ENCODE data around the gene FNBP1L.
"Not testable (repeated sequence)": the region's sequence is repeated elsewhere in the genome, so short reads cannot be mapped to it uniquely, and the experiment has no call there.

FNBP1L gene

DNA sequence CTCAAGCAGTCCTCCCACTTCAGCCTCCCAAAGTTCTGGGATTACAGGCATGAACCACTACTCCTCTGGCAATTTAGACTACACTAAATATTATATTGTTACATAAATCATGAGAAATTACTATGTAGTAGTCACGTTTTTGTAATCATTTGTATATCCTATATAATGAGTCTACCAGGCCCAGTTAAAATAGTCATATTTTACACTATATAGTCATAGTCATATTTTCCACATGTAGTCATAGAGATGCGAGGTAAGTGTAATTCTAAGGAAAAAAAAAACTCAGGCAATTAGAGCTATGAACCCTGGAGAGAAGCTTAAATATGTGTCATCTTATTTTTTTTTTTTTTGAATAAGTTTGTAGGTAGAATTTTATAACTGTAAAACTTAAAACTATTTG, 90.0 kb downstream of the FNBP1L start:
- DNase-seq = no peak

DNA sequence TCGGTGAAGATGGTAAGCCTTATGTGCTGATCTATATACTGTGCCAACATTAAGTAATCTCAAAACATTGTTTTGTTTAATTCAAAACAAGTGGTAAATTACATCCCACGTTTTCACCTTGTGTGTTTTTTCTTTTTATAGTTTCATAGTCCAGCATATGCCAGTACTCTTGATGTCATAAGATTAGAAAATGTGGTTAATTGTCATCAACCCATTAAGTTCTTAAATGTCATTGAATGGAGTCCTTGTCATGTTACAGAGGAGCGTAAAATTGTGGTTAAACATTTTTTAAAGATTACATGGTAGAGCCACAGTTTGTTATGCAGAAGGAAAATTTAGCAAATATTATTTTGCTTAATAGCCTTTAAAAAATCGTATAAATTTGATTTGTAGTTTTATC, 93.1 kb downstream of the FNBP1L start:
- DNase-seq = no peak

DNA sequence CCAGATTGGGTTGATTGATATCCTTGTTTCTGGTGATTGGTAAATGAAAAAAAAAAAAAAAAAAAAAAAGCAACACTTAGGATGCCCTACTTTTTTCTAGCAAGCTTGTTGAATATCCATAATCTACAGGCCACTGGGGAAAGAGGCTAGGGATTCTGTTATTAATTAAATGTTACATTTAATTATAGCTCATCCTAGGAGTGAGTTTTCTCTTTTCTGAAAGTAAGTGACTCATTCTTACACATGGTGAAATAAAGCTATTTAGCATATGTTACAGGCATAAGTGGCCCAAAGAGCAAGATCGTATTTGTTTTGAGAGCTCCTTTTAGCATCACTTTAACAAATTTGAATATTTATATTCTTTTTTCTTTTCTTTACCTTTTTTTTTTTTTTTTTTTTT, 94.5 kb downstream of the FNBP1L start:
- no peak for DNase-seq

DNA sequence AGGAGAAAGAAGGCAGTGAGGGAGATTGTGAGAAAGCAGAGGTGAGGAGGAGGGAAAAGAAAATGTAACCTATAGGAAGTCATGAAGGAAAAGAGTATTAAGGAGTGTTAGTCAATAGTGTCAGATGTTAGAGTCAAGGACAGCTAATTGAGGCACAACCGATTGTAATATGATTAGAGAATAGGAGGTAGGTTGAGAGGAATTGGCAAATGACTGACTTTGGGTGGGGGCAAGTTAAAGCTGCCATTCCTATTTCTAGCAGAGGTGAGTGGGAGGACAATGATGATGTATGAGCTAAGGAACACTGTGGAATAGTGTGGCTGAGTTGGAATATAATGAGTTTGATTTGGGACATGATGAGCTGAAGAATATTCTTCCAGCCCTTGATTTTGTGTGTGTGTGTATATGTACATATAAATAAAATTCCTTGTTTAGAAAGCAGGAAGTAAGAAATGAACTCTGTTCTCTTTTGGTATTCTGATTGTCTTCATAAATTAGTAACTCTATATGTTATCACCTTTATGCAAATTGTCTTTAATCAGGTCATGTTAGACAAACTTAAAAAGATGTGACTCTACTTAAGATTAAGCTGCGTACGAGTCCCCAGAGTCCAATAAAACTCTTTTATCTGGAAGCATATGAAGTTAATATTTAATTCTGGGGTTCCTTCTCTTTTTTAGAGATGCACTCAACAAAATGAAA, 98.4 kb downstream of the FNBP1L start:
- DNase-seq = no peak

DNA sequence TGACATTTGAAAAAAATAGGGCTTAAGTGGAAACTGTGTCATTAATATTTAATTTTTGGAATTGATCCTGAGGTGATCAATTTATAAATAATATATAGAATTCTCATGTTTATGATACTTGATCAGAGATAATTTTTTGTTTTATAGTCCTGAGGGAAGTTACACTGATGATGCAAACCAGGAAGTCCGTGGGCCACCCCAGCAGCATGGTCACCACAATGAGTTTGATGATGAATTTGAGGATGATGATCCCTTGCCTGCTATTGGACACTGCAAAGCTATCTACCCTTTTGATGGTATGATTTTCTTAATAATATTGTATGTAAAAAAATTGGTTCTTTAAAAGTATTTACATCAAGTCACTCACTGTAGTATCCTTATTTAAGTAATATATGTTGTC, 101.2 kb downstream of the FNBP1L start:
- DNase-seq = no peak

DNA sequence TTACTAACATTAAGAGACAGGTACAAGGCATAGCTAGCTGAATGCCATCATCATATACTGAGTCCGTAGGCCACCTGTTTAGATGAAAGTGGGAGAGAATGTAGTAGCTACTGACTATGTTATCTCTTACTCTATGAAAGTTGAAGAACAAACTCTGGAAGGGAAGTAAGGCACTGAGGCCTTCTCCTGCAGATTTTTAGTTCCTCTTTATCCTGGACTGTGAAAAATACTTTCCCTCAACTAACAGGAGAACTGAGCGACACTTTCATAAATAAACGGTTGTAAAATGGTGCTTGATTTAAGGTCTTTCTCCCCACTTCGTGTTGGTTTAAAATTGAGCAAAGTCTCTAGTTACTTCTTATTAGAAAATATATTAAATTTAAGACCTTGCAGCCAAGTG, 101.9 kb downstream of the FNBP1L start:
- DNase-seq = no peak

DNA sequence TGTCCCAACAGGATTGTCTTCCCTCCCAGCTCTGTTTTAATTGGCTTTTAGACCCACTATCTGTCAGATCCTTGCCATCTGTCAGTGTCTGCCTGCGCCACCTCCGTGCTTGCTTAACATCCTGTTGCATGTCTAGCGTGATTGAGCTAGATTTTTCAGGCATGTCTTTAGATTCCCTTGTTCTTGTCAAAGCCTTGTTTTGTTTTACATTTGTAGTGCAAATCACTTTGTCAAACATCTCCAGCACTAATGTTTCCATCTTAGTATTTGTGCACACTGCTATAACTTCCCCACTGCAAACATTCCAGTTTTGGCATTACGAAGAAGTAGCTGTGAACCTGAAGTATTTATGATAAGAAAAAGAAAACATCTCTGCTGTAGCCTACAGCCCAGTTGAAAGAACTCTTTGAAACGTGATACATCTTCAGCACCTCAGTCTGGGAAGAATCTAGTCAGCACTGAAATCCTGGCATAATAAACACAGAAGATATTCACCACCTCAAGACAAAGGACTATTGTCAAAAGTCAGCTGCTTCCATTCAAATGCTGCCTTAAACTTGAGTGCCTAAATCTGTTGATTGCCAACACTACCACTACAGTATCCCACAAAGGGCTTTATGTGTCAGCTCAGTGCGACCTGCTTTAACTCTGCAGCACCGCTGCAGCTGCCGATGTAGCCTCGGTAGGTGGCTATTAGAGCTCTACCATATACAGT, 105.0 kb downstream of the FNBP1L start:
- no peak for DNase-seq

DNA sequence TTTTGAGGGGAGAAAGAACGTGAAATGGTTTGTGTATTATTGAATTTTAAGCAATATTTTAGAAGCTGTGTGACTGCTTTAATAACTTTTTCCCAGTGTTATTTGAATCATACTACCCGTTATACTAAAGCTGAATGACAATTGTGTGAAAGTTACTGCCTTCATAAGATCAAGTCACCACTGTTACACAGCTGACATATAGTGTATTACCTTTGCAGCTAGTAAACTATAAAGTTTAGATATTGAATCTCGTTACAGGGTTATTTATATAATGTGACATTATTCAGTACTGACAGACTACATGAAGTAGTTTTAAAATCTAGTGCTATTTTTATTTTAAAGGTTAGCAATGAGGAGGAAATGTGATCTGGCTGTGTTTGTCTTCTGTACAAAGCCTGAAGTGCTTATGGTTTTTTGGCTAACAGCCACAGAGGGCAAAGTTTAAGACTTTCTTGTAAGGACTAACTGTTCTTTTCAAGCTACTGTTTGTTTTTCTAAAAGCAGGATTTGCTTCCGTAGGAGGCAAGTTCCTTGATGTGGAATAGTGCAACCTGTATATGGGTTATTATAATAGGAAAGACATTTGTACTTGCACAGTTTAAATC, 106.1 kb downstream of the FNBP1L start:
- not testable (repeated sequence) for DNase-seq

DNA sequence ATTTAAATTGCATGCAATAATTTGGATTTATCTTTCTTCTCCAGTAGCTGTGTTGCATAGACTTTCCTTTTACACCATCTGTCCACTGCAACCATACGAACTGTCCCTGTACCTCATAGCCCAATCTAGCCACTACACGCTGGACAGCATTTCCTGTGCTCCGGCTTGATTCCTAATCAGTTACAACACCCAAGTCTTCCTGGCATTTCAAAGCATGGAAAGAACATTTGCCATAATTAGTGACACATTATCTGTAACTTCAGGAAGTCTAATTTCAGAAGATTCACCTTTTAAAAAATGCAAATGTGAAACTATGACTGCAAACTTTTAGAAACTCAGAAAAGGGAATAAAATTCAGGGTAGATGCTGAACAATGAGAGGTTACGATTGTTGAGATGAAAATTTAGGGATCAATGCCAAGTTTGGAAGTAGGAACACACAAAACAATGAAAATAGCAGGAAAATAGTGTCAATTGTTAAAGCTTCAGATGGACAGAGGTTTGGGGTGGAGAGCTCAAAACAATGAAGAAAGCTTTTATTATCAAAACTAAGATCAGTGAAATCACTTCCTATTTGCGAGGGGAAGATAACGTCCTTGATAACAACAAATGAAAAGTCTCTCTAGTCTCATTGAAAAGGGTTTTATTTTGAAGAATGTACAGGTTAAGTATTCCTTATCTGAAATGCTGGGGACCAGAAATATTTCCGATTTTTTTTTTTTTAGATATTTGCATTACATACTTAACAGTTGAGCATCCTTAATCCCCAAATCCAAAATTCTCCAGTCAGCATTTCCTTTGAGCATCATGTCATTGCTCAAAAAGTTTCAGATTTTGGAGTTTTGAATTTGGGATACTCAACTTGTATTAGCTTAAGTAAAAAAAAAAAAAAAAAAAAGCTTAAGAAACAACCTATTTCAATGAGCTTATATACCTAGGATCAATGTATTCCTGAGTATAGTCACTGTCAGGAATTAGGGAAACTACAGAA, 107.3 kb downstream of the FNBP1L start:
- DNase-seq = no peak

DNA sequence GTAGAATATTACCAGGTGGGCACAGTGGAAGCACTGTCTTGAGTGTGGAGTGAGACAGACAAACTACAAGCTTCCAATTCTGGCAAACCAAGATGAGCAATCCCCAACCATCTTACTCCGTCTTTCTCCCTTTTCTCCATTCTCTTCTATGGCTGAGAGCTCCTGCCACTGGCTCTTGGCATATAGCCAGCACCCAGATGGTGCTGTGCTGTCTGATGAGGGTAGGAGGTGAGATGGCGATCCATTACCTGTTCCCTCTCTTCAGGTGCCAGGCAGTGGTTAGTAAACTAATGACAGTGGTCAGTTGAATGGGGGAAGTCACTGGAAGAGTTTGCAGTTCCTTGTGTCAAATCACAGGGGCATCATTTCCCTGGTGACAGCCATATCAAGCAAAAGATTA, 108.4 kb downstream of the FNBP1L start:
- no peak for DNase-seq

DNA sequence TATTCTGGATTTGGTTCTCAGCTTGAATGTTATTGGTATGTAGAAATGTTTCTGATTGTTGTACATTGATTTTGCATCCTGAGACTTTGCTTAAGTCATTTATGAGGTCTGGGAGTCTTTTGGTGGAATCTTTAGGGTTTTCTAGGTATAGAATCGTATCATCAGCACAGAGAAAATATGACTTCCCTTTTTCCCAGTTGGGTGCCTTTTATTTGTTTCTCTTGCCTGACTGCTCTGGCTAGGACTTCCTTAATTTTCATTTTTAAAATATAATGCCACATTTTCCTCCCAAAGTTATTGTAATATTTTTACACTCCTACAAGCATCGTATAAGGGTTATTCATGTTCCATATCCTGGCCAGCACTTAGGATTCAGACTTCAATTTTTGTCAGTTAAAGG, 111.1 kb downstream of the FNBP1L start:
- no peak for DNase-seq

DNA sequence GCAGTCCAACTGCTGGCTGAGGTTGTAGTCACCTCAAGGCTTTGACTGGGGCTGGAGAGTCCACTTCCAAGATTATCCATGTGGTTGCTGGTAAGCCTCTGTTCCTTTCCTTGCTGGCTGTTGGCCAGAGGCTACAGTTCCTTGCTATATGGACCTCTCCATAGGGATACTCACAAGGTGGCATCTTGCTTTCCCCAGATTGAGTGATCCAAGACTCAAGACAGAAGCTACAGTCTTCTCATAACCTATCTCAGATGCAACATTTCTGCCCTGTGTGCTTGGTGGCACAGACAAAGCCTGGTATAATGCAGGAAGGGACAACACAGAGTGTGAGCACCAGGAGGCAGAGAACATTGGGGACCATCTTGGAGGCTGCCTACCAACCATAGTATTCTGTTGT, 111.8 kb downstream of the FNBP1L start:
- DNase-seq = no peak

DNA sequence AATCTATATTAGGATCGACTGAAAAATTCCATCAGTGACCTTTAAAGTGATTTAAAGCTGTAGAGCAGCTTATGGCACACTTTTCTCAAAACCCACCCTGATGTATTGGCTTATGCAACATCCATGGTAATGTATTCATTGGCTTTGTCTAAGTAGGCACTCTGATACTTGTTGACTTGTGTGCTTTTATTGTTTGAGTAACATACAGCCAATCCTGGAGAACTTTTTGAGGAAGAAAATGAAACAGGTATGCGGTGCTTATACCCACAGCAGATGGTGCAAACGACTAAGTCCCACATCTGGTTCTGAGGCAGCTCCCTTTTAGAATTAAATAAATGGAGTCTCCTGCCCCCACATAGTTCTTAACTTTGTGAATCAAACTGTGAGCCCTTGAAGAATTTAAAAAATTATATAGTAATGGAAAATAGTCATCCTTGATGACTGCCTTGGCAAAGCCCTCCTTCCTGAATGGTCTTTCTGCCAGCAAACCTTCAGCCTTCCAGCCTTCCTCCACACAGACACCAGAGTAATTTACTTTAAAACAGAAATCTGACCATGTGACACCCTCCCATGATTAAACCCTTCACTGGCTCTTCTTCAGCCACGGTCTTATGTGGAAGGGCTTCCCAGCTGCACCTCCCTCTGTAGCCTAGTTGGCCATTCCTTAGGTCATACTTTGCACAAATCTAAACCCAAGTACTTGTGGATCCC, 117.7 kb downstream of the FNBP1L start:
- no peak for DNase-seq

DNA sequence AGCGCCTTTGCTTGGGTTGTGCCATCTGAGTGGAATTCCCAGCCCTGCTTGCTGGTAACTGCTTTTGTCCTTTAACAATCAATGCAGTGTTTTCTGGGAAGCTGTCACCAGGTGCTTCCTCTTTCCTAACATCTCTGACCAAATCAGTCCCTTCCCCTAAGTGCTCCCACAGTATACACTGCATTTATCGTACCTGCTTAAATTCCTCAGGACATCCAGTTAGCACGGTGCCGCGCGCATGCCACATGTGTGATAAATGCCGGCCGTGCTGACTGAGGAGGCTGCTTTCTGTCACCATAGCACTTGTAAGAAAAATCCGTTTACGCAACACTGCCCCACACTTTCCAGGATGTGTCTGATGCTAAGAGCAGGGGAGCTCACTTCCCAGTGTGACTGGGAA, 118.3 kb downstream of the FNBP1L start:
- DNase-seq = no peak

DNA sequence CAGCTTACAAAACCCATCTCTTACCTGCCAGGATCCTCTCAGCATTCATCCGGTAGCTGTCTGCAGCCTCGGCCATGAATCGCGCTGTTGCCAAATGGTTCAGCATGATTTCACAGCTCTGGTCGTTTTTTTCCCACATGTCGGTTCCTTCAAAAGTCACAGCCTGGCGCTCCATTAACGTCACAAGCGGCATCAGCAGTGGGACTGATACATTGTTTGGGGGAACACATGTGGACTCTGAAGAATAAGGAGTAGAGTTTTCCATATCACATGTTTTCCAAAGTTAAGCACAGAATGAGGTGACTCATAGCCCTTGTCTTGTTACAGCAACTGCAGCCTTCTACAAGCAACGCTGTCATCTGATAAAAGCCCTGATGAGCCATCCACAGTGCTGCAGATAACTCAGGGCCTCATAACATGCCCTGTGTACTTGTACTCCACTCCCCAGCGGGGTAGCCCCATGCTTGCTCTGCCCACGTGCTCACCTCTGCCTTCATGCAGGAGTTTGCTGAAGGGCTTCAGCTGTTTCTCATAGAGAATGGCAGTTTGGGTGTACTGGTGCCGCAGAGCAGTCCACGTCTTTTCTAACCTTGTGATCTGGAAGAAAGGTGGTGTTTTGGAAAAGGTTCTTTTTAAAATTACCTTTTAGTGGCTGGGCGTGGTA, 119.5 kb downstream of the FNBP1L start:
- DNase-seq = no peak

DNA sequence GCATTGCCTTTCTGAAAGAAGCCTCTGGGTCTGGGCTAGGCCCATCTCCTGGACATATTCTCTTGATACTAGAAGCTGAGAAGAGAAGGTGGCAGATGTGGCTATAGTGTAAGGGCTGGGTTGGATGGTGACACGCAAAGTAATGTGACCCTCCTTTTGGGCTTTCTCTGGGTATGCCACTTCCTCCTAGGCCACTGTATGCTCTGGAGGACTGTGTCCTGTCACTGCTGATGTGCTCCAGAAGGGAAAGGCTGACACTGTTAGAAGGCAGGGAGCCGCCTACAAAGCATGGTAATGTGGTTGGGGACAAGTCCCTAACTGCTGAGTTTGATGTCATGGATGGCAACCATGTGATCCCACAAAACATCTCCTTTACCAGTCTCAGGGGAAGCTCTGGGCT, 121.6 kb downstream of the FNBP1L start:
- DNase-seq = no peak

DNA sequence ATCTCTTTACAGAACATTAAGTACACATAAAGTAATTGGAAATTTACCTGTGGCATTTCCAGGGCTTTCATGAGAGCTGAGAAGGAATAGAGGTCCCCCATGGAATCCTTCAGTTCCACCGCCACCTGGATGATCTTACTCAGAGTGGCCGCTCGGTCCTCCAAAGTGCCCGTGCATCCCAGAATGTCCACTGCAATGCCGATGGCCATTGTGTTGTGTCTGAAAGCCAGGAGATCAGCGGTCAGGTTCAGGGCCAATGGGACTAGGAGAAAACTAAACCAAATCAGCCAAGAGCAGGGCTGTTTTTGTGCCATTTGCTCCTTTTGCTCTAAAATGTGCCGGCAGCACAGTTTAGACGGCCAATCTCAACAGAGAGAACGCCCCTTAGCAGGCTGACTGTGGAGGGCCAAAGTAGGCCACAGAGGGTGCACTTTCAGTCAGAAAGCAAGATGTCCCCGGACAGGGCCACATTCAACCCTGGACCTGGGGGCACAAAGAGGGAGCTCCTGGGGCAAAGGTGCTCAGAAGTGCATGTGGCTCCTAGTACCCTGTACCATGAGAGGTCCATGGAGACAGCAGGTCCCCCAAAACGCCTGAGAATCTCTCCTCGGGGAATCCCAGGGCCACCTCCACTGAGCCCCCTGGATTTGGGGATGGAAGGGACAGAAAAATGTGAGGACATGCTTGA, 123.8 kb downstream of the FNBP1L start:
- DNase-seq = no peak

DNA sequence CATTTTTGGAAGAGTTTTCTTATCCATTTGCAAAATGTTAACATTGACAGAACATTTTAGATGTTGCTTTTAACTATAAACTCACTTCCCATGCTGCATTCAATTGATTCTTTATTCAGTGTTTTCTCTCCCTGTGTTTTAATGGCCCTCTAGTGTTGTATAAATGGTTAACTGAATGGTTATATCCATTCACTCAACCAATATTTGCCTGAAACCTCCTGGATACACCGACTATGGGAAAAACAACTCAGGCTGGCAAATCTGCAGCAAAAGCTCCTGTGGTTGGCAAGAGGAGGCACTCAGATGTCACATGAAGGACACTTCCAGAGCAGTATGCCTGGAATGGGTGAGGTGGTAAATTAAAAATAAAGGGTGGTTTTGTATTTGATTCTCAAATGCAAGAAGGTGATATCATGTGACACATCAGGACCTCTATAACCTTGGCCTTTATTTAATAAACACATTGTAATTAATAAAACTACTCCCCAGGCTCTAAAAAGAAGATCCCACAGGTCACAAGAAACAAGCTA, 126.1 kb downstream of the FNBP1L start:
- no peak for DNase-seq

DNA sequence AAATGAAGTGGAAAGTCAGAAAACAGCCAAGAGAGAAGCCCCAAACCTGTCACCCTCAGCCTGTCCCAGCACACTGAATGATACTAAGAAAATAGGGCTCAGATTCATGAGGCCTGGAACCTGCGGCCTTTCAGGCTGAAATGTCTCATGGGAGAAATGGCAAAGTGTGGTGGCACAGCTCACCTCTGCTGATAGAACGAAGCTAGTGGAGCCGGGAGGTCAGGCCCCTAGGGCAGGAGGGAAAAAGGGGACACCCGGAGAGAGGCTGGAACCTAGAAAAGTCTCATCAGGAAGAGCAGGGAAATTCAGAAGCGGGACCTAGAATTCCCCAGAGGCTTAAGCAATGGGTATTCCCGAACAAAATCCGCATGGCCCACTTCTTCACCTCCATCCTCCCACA, 126.6 kb downstream of the FNBP1L start:
- no peak for DNase-seq

DNA sequence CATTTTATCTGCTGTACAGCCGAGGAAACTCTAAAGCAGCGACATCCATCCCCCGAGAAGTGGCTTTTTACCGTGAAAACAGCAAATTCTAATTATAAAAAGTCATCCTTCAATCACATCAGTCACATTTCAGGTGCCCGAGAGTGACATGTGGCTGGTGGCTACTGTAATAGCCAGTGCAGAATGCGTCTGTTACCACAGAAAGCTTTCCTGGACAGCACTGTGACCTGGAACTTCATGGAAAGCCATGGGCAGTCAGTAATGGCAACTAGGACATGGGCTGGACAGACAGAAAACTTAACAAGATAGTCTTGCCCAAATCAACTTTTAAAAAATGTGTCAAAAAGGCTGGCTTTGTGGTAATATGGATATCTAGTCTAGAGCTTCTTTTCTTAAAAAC, 127.1 kb downstream of the FNBP1L start:
- DNase-seq = no peak

Data from activated CD4-positive, alpha-beta T cell treated with anti-CD3 and anti-CD28 coated beads, Interleukin-2, Interleukin-6, amounts not matched to agents 100 ng/mL and 50 ng/mL, durations not matched to agents 16 hours and 8 hours (primary cell).